HL-60 (cell line): ENCODE measurements around the gene GNLY.

Experiments used
- DNase-seq, 2 experiments: peaks; one replicate each; pipeline ENCODE4 v3.0.0-alpha.2; 2010 to 2020; ENCODE audit warnings: low read depth in 1 of 2, low spot score in 1 of 2
- H3K27ac ChIP-seq: fragments of 250-450 bp; sonication (Bioruptor Pico); replicated peaks from 2 replicates; pipeline ENCODE4 v1.5.1; 2020; ENCODE audit warnings: mild to moderate bottlenecking, moderate library complexity
- H3K27me3 ChIP-seq: fragments of 250-450 bp; sonication (Bioruptor Pico); 2 replicates; pipeline ENCODE4 v1.5.1; 2021; ENCODE audit warnings: mild to moderate bottlenecking, moderate library complexity; ENCODE audit not compliant: insufficient read depth, poor library complexity, severe bottlenecking
- H3K4me3 ChIP-seq: replicated peaks from 2 replicates; pipeline ENCODE4 v1.5.1; 2011; ENCODE audit warnings: mild to moderate bottlenecking, control low read depth, low read length; ENCODE audit not compliant: insufficient read depth
- CTCF ChIP-seq: IDR thresholded peaks from one replicate; pipeline ENCODE4 v1.5.1; 2011; ENCODE audit warnings: low read length, control low read depth, inconsistent platforms; ENCODE audit not compliant: insufficient read depth
- GABPA ChIP-seq: IDR thresholded peaks from 2 replicates; pipeline ENCODE4 v1.6.1; 2012; ENCODE audit warnings: low read depth
- POLR2AphosphoS5 ChIP-seq: IDR thresholded peaks from 2 replicates; pipeline ENCODE4 v1.6.1; 2012; ENCODE audit warnings: low read depth
- REST ChIP-seq: IDR thresholded peaks from 2 replicates; pipeline ENCODE4 v1.6.1; 2012; ENCODE audit warnings: low read depth; ENCODE audit not compliant: insufficient replicate concordance
- SPI1 ChIP-seq: IDR thresholded peaks from 2 replicates; pipeline ENCODE4 v1.6.1; 2012; ENCODE audit warnings: low read depth, mild to moderate bottlenecking, borderline replicate concordance

Gene GNLY

GRCh38 chr2:85737481-85737880 is 43.3 kb downstream of the GNLY start:
- Histone ChIP-seq H3K27me3 (no peaks in the 10 kb centered on the region), H3K27ac (no peak overlapping the region), H3K4me3 (no peak overlapping the region)
- DNase-seq, result no peak
- TF ChIP-seq GABPA (no peak), SPI1 (no peak), CTCF (no peak), REST (no peak)

DNA sequence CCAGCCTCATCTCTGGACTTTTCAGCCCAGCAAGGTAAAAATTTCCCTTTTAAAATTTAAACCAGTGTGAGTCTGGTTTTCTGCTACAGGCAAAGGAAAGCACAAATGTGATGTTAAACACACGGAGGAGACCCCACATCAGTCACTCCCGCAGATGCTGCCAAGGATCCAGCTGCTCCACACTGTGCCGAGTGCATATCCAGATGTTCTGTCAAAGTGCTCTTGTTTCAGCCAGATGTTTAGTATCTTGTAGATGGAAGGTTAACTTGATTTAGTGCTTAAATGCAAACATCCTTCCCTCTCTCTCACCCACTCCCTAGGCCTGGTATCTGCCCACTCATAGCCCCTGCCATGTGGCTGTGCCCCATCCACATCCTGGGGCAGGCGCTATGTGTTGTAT is 43.8 kb downstream of the GNLY start:
- no peak for DNase-seq
- Histone ChIP-seq H3K27me3 (no peaks in the 10 kb centered on the region), H3K4me3 (no peak overlapping the region), H3K27ac (no peak overlapping the region)
- TF ChIP-seq POLR2AphosphoS5 (no peak), REST (no peak), CTCF (no peak), SPI1 (no peak), GABPA (no peak)

- TF ChIP-seq REST (no peak), GABPA (no peak), POLR2AphosphoS5 (no peak), SPI1 (no peak), CTCF (no peak)
- no peak for DNase-seq
- no peak overlapping the region for H3K27ac ChIP-seq
- H3K27me3 ChIP-seq, result no peaks in the 10 kb centered on the region
- H3K4me3 ChIP-seq, result no peak overlapping the region
Measured at GRCh38 chr2:85740193-85740592, 46.0 kb downstream of the GNLY start.
